Spleen (tissue), 7 donors: ENCODE measurements around the gene MR1.
A peak's percentile ranks its signal among the peaks of the same experiment; 100 is the strongest.

Experiments
- POLR2AphosphoS5 ChIP-seq, 3 donors: sonication (generic); formaldehyde crosslinking; IDR thresholded peaks; one replicate each; pipeline ENCODE4 v1.5.1; 2017; ENCODE audit warnings: antibody characterized with exemption in 3 of 3
- TF ChIP-seq, protein P1 (sequence below), 11 experiments: fragments of 200-600 bp in 7 of 11; fragments of 450-650 bp in 4 of 11; sonication (generic) in 4 of 11; IDR thresholded peaks in 8 of 11; conservative IDR thresholded peaks in 3 of 11; 1 replicate in 7 of 11; 2 replicates in 4 of 11; pipeline versions ENCODE4 v1.4.0 to v1.8.0; 2016 to 2021; ENCODE audit warnings: antibody characterized with exemption in 11 of 11, inconsistent platforms in 4 of 11, mild to moderate bottlenecking in 1 of 11
- donor health status: DM: no; HTN: no; CAD: no; lungs with moderate emphysema.
- donor health status: DM: no; HTN: no; CAD: no.
- donor health status: DM: no; HTN: no; CAD: no.

GRCh38 chr1:181083842-181084605, 50.2 kb downstream of the MR1 start:
- TF ChIP-seq POLR2AphosphoS5 (IDR thresholded peaks at IDR 0.05) = peak in 1 of 3 donors; percentile 16
- TF ChIP-seq, protein P1, sequence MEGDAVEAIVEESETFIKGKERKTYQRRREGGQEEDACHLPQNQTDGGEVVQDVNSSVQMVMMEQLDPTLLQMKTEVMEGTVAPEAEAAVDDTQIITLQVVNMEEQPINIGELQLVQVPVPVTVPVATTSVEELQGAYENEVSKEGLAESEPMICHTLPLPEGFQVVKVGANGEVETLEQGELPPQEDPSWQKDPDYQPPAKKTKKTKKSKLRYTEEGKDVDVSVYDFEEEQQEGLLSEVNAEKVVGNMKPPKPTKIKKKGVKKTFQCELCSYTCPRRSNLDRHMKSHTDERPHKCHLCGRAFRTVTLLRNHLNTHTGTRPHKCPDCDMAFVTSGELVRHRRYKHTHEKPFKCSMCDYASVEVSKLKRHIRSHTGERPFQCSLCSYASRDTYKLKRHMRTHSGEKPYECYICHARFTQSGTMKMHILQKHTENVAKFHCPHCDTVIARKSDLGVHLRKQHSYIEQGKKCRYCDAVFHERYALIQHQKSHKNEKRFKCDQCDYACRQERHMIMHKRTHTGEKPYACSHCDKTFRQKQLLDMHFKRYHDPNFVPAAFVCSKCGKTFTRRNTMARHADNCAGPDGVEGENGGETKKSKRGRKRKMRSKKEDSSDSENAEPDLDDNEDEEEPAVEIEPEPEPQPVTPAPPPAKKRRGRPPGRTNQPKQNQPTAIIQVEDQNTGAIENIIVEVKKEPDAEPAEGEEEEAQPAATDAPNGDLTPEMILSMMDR (IDR thresholded peaks at IDR 0.05 in 8 of 11, conservative IDR thresholded peaks at IDR 0.05 in 3 of 11) = peak; percentile 42 to 81 (median 69)
